Osteocyte (in vitro differentiated cells): Measurements from ENCODE around the gene EHMT1. TPM values are rescaled to one million over a fixed set of nuclear protein-coding genes. Genes with fewer than 3 reads are reported as not detected.

Experiments used
- DNase-seq: peaks from one replicate; pipeline ENCODE4 v3.0.0; 2021; ENCODE audit warnings: mixed read lengths; ENCODE audit not compliant: unreplicated experiment; ENCODE audit errors: extremely low spot score
- H3K27ac Mint-ChIP-seq: one replicate; pipeline ENCODE4 v1.8.0; 2021; ENCODE audit warnings: mild to moderate bottlenecking, mixed read lengths; ENCODE audit not compliant: unreplicated experiment
- H3K27me3 Mint-ChIP-seq: one replicate; pipeline ENCODE4 v1.8.0; 2021; ENCODE audit warnings: mixed read lengths; ENCODE audit not compliant: unreplicated experiment
- H3K36me3 Mint-ChIP-seq: one replicate; pipeline ENCODE4 v1.8.0; 2021; ENCODE audit warnings: mixed read lengths; ENCODE audit not compliant: unreplicated experiment
- H3K4me1 Mint-ChIP-seq: one replicate; pipeline ENCODE4 v1.8.0; 2021; ENCODE audit warnings: mixed read lengths; ENCODE audit not compliant: unreplicated experiment
- H3K4me3 Mint-ChIP-seq: one replicate; pipeline ENCODE4 v1.8.0; 2021; ENCODE audit warnings: mild to moderate bottlenecking, moderate library complexity, mixed read lengths; ENCODE audit not compliant: unreplicated experiment
- H3K9me3 Mint-ChIP-seq: one replicate; pipeline ENCODE4 v1.8.0; 2021; ENCODE audit warnings: mixed read lengths; ENCODE audit not compliant: unreplicated experiment
- CTCF ChIP-seq: fragments of 200-600 bp; sonication (generic); IDR thresholded peaks from 2 replicates; pipeline ENCODE4 v1.5.0; 2021; ENCODE audit warnings: antibody characterized with exemption, mild to moderate bottlenecking, moderate library complexity
- total RNA-seq: library from RNA; stranded (reverse); gene quantifications from 2 replicates; pipeline ENCODE4 v1.2.1, GENCODE V29; 2021

Gene EHMT1
- total RNA-seq, 1 donor from 2014 or later: 88.6 TPM

- Mint-ChIP-seq H3K27me3 (no peaks in the 10 kb centered on the region), H3K9me3 (no peaks in the 10 kb centered on the region), H3K27ac (no peak overlapping the region), H3K4me3 (no peak overlapping the region), H3K4me1 (peaks cover 11% of the 10 kb centered on the region), H3K36me3 (peaks cover 23% of the 10 kb centered on the region)
- no peak for DNase-seq
- TF ChIP-seq CTCF: no peak
Measured at GRCh38 chr9:137586854-137587253, 32.0 kb upstream of the EHMT1 start.

GRCh38 chr9:137588311-137588710, 30.5 kb upstream of the EHMT1 start:
- peaks cover 15% of the 10 kb centered on the region for H3K36me3 Mint-ChIP-seq
- H3K9me3 Mint-ChIP-seq: no peaks in the 10 kb centered on the region
- peaks cover 11% of the 10 kb centered on the region for H3K4me1 Mint-ChIP-seq

GRCh38 chr9:137588891-137589290, 29.9 kb upstream of the EHMT1 start:
- Mint-ChIP-seq H3K27me3 (no peaks in the 10 kb centered on the region), H3K27ac (no peak overlapping the region), H3K36me3 (peaks cover 15% of the 10 kb centered on the region), H3K4me3 (peak overlapping the region; percentile 79), H3K4me1 (peaks cover 11% of the 10 kb centered on the region), H3K9me3 (no peaks in the 10 kb centered on the region)
- no peak for TF ChIP-seq CTCF
- no peak for DNase-seq

More at GRCh38 chr9:137588311-137588710, 30.5 kb upstream of the EHMT1 start:
- no peak for DNase-seq
- no peak overlapping the region for H3K4me3 Mint-ChIP-seq
- no peak overlapping the region for H3K27ac Mint-ChIP-seq
- no peaks in the 10 kb centered on the region for H3K27me3 Mint-ChIP-seq
- no peak for TF ChIP-seq CTCF

DNA sequence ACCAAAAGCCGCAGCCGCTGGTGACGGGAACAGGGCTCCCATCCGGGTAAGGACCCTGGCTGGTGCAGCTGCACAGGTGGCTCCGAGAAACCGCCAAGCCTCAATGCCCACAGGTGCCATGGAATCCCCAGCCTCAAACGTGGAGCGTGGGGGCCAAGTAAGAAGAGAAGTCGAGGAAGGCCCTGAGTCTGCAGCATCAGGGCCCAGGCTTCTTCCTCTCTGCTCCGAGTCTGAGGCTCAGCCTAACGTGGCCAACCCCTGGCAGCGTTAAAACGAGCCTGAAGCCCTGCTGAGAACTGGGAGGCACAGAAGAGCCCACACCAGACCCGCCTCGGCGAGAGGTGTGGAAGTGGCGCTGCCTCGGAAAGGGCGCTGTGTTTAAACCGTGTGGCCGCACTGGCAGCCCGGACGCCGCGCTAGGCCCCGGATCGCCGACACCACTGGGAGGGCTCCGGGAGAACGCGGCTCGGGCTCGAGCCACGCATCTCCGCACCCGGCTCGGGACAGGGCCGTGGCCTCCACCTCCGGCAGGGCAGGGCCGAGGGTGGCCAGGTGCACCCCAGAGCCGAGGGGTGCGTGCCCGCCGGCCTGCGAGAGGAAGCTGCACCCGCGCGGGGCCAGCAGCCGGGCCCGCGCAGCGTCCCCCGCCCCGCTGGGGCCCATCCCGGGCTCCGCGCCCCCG, 29.2 kb upstream of the EHMT1 start:
- no peak for DNase-seq
- Mint-ChIP-seq H3K27ac (no peak overlapping the region), H3K36me3 (peaks cover 15% of the 10 kb centered on the region), H3K9me3 (no peaks in the 10 kb centered on the region), H3K4me1 (peaks cover 11% of the 10 kb centered on the region), H3K4me3 (peak overlapping the region; percentile 79), H3K27me3 (no peaks in the 10 kb centered on the region)
- TF ChIP-seq CTCF: no peak

DNA sequence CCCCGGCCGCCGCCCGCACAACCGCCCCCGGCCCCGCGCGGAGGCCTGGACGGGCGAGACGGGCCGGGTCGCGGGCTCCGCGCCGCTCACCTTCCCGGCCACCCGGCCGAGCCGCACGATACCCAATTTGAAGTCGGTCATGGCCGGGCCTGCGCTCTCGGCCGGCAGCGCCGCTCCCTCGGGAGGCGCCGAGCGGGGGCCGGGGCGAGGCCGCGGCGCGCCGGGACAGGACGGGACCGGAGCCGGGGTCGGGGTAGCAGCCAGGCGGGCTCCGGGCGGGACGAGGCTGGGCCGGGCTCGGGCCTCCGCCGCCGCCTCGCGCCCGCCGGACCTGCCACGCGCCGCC, 28.7 kb upstream of the EHMT1 start:
- Mint-ChIP-seq H3K9me3 (no peaks in the 10 kb centered on the region), H3K4me1 (peaks cover 11% of the 10 kb centered on the region), H3K4me3 (no peak overlapping the region), H3K27me3 (no peaks in the 10 kb centered on the region), H3K36me3 (peaks cover 12% of the 10 kb centered on the region), H3K27ac (no peak overlapping the region)
- TF ChIP-seq CTCF: no peak
- no peak for DNase-seq
